CD4-positive, alpha-beta T cell treated with Interleukin-12 subunit alpha and Interleukin-12 subunit beta, for 1 hour (primary cell): ENCODE results near the gene C17orf114.

Experiments used
- DNase-seq: peaks from one replicate; pipeline ENCODE4 v3.0.0-alpha.2; 2020

The C17orf114 gene

DNA sequence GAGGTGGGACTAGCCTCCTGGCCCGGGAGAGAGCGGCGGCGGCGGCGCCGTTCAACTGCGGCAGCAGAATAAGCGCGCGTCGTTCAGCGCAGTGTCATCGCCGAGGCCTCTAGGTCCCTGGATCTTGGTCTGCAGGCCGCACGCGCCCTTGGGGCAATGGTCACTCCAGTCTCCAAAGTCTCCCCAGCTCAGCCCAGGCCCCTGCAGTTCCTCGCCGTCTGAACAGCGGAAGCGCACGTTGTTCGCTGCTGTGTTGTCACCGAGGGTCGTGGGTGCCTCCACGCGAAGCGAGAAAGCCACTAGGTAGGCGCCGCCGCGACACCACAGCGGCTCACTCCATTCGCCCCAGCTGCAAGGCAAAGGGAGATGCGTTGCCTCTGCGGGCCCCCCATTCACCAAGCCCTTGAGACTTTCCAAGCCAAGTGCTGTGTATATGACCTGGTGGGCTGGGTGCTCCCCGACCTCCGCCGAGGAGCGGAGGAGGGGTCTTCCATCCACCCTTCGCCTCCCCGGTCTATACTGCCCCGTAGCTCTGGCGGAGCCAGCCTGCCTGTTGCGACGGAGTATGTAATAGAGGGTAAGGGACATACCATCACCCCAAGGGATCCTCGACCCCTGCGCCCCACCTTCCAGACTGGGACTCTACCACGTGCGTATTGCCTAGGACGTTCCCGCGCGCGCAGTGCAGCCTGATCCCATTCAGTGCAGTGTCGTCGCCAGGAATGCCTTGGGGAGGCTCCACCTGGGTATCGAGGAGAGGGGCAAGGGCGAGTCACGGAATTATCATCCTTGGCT lies 16.6 kb downstream of the C17orf114 start:
- no peak for DNase-seq

GRCh38 chr17:4782652-4783051 lies 19.5 kb downstream of the C17orf114 start:
- DNase-seq, result no peak

- no peak for DNase-seq
Observed at GRCh38 chr17:4780325-4780955, 21.7 kb downstream of the C17orf114 start.

DNA sequence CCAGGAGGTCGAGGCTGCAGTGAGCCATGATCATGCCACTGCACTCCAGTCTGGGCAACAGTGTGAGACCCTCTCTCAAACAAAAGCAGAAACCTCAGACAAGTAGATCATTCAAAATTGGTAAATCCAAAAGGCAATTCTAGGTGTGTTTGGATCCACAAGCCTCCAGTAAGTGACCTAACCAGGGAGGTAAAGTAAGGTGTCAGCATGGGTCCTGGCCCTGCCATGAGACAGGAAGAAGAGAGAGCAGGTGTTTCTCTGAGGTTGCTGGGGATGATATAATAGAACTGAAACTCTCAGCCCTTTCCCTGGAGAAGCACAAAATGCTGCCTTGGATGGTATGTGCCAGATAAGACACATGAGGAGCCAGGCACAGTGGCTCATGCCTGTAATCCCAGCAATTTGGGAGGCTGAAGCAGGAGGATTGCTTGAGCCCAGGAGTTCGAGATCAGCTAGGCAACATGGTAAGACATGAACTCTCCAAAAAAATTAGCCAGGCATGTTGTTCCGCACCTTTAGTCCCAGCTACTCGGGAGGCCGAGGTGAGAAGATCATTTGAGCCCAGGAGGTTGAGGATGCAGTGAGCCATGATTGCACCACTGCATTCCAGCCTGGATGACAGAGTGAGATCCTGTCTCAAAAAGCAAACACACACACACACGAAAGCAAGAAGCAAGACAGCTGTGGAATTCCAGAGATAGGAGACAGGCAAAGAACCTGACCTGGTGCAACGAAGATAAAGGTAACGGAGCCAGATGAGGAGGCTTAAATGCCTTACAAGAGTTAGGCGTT lies 24.0 kb downstream of the C17orf114 start:
- DNase-seq, result no peak

- DNase-seq, result no peak
Observed at GRCh38 chr17:4772235-4772613, 29.9 kb downstream of the C17orf114 start.

GRCh38 chr17:4771519-4772234 lies 30.5 kb downstream of the C17orf114 start, which contains the start of gene TM4SF5:
TM4SF5 (plus strand) TSS chr17:4771886; CDS start chr17:4771923, 37 bp downstream.
- no peak for DNase-seq

DNA sequence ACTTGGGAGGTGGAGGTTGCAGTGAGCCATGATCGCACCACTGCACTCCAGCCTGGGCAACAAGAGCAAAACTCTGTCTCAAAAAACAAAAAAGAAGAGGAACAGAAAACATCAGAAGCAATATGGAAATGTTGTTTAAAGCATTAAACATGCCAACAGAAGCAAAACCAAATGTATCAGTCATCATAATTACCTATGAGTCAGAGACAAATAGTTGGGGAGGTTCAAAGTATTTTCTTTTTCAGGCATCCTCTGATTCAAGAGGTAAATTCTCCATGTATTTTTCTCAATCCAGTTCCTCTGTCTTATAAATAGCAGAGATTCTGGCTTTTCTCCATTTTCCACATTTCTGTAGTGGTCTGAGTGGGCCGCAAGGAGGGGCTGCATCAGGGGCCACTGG lies 32.5 kb downstream of the C17orf114 start:
- no peak for DNase-seq

- no peak for DNase-seq
Observed at GRCh38 chr17:4768298-4768697, 33.8 kb downstream of the C17orf114 start.

- DNase-seq, result no peak
Observed at GRCh38 chr17:4766723-4767122, 35.4 kb downstream of the C17orf114 start.

DNA sequence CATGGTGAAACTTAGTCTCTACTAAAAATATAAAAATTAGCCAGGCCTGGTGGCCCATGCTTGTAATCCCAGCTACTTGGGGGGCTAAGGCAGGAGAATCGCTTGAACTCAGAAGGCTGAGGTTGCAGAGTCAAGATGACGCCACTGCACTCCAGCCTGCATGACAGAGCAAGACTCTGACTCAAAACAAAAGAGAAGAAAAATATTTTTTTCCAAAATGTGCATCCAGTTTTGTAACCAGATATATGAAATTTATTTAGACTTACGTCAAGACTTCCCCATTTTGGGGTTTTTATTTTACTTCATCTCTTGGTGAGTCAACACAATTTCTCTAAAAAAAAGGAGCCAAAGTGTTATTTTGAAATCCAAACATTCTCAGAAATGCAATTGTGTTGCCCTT lies 35.9 kb downstream of the C17orf114 start:
- DNase-seq, result no peak

DNA sequence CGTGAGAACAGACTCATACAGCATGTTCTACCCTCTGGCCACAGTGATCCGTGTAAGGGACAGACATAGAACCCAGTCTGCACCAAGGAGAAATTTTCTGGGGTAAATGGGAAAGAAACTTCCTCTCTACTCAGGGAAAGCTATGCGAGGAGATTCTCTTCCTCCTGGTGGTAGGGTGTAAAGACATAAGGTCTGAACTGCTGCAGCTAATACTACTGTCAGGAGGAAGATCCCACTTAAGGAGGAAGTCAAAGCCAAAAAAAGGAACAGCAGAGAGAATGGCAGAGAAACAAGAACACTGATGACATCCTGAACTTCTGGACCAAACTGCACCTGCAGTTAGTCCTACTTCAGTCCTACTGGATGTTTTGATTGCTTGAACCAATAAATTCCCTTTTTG lies 37.5 kb downstream of the C17orf114 start:
- no peak for DNase-seq

DNA sequence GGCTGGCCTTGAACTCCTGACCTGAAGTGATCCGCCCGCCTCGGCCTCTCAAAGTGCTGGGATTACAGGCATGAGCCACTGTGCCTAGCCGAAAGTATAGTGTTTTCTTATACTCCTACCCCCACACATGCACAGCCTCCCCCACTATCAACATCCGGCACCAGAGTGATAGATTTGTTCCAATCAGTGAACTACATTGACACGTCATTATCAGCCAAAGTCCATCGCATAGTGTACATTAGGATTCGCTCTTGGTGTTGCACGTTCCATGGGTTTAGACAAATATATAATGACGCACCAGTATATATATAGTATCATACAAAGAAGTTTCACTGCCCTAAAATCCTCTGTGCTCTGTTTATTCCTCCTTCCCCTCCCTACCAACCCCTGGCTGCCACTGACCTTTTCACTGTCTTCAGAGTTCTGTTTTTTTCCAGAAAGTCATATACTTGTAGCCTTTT lies 42.3 kb downstream of the C17orf114 start:
- DNase-seq, result no peak

- no peak for DNase-seq
Observed at GRCh38 chr17:4753392-4753791, 48.7 kb downstream of the C17orf114 start.

GRCh38 chr17:4751932-4752331 lies 50.2 kb downstream of the C17orf114 start:
- DNase-seq, result no peak
